IMR-90 (cell line): ENCODE data around the gene METTL21C. TPM values are rescaled to one million over a fixed set of nuclear protein-coding genes. Genes with fewer than 3 reads are reported as not detected.

Experiments
- ATAC-seq: fragments of 200-7000 bp; cut with Tn5 transposase; 2 replicates; pipeline ENCODE4 v1.9.1; 2020; ENCODE audit warnings: low read depth, mild to moderate bottlenecking, moderate library complexity
- BruUV-seq: library from RNA; stranded (reverse); fragments of 400-500 nt; replicated peaks from 2 replicates; lab custom pipeline; 2021; lab: Mats Ljungman, UMichigan
- CTCF ChIA-PET: fragments of 300-600 bp; formaldehyde crosslinking; extraction: SDS; loops from one replicate; lab custom pipeline; 2021; ENCODE audit warnings: antibody characterized with exemption; lab: Yijun Ruan, JAX
- POLR2A ChIA-PET: fragments of 300-600 bp; sonication (Branson Sonifier 250); formaldehyde crosslinking; loops from one replicate; lab custom pipeline; 2022; ENCODE audit warnings: antibody characterized with exemption; ENCODE audit not compliant: unreplicated experiment; lab: Charles Lee
- DNase-seq: peaks from one replicate; pipeline ENCODE4 v3.0.0; 2013
- H2AFZ ChIP-seq: replicated peaks from 2 replicates; pipeline ENCODE3; 2013; ENCODE audit warnings: low read length, mild to moderate bottlenecking; ENCODE audit not compliant: poor library complexity
- H2AK5ac ChIP-seq: 2 replicates; pipeline ENCODE4 v1.6.1; 2013; ENCODE audit warnings: low read depth, low read length, inconsistent platforms
- H2AK9ac ChIP-seq: replicated peaks from 2 replicates; pipeline ENCODE3; 2013; ENCODE audit warnings: mild to moderate bottlenecking, low read depth, low read length, moderate library complexity; ENCODE audit not compliant: poor library complexity
- H2BK120ac ChIP-seq: 2 replicates; pipeline ENCODE4 v1.6.1; 2013; ENCODE audit warnings: low read depth, low read length, inconsistent platforms
- H2BK15ac ChIP-seq: 3 replicates; pipeline ENCODE4 v1.6.1; 2013; ENCODE audit warnings: low read depth, low read length, inconsistent platforms
- H2BK20ac ChIP-seq: 2 replicates; pipeline ENCODE4 v1.6.1; 2013; ENCODE audit warnings: low read depth, mild to moderate bottlenecking, inconsistent platforms, low read length, moderate library complexity
- H2BK5ac ChIP-seq: 2 replicates; pipeline ENCODE4 v1.6.1; 2013; ENCODE audit warnings: mild to moderate bottlenecking, low read depth, low read length, inconsistent platforms; ENCODE audit not compliant: poor library complexity, severe bottlenecking
- H3K14ac ChIP-seq: replicated peaks from 2 replicates; pipeline ENCODE4 v1.6.1; 2013; ENCODE audit warnings: low read depth, low read length, inconsistent platforms
- H3K18ac ChIP-seq: 2 replicates; pipeline ENCODE4 v1.6.1; 2013; ENCODE audit warnings: low read depth, low read length, control low read depth
- H3K23ac ChIP-seq: 2 replicates; pipeline ENCODE4 v1.6.1; 2013; ENCODE audit warnings: low read depth, low read length, inconsistent platforms
- H3K27ac ChIP-seq: 2 replicates; pipeline ENCODE4 v1.5.1; 2013; ENCODE audit warnings: mild to moderate bottlenecking, control low read depth, low read length; ENCODE audit not compliant: insufficient read depth
- H3K27me3 ChIP-seq: 2 replicates; pipeline ENCODE4 v1.6.1; 2013; ENCODE audit warnings: low read length; ENCODE audit not compliant: control insufficient read depth, insufficient read depth
- H3K36me3 ChIP-seq: 2 replicates; pipeline ENCODE4 v1.6.1; 2013; ENCODE audit warnings: low read length, mixed read lengths; ENCODE audit not compliant: control insufficient read depth, insufficient read depth
- H3K4ac ChIP-seq: 2 replicates; pipeline ENCODE4 v1.6.1; 2013; ENCODE audit warnings: low read depth, low read length, inconsistent platforms
- H3K4me1 ChIP-seq: 2 replicates; pipeline ENCODE4 v1.6.1; 2013; ENCODE audit warnings: low read length, mixed read lengths; ENCODE audit not compliant: control insufficient read depth, insufficient read depth
- H3K4me2 ChIP-seq: 2 replicates; pipeline ENCODE4 v1.6.1; 2013; ENCODE audit warnings: low read depth, mild to moderate bottlenecking, control low read depth, low read length, moderate library complexity
- H3K4me3 ChIP-seq: 2 replicates; pipeline ENCODE4 v1.5.1; 2013; ENCODE audit warnings: low read depth, mild to moderate bottlenecking, control low read depth, low read length, moderate library complexity; ENCODE audit not compliant: insufficient read depth
- H3K56ac ChIP-seq: 2 replicates; pipeline ENCODE4 v1.6.1; 2013; ENCODE audit warnings: low read length, inconsistent platforms; ENCODE audit not compliant: insufficient read depth; ENCODE audit errors: extremely low read depth
- H3K79me1 ChIP-seq, 2 experiments: 2 replicates each; pipeline ENCODE4 v1.6.1; 2013; ENCODE audit warnings: low read length in 2 of 2, inconsistent platforms in 1 of 2, low read depth in 1 of 2
- H3K9ac ChIP-seq: 2 replicates; pipeline ENCODE4 v1.6.1; 2013; ENCODE audit warnings: low read depth, low read length, control low read depth
- H3K9me1 ChIP-seq: 2 replicates; pipeline ENCODE4 v1.6.1; 2013; ENCODE audit warnings: low read length, inconsistent platforms; ENCODE audit not compliant: insufficient read depth
- H3K9me3 ChIP-seq: 2 replicates; pipeline ENCODE4 v1.6.1; 2013; ENCODE audit warnings: low read length; ENCODE audit not compliant: control insufficient read depth, insufficient read depth
- H4K20me1 ChIP-seq: 2 replicates; pipeline ENCODE4 v1.6.1; 2013; ENCODE audit warnings: low read length, inconsistent platforms; ENCODE audit not compliant: insufficient read depth
- H4K5ac ChIP-seq: 2 replicates; pipeline ENCODE4 v1.6.1; 2013; ENCODE audit warnings: mild to moderate bottlenecking, low read depth, low read length, control low read depth
- H4K8ac ChIP-seq, 2 experiments: 2 replicates each; pipeline ENCODE4 v1.6.1; 2013; ENCODE audit warnings: low read depth in 2 of 2, low read length in 2 of 2, control low read depth in 1 of 2, inconsistent platforms in 1 of 2
- H4K91ac ChIP-seq: 2 replicates; pipeline ENCODE4 v1.6.1; 2013; ENCODE audit warnings: low read depth, low read length, inconsistent platforms; ENCODE audit not compliant: insufficient read depth
- BHLHE40 ChIP-seq: fragments of 150-350 bp; IDR thresholded peaks from 2 replicates; pipeline ENCODE4 v1.6.1; 2016; ENCODE audit warnings: mild to moderate bottlenecking, low read depth, low read length
- CEBPB ChIP-seq: IDR thresholded peaks from 2 replicates; pipeline ENCODE4 v1.6.1; 2012; ENCODE audit warnings: low read depth, low read length, improper control_type of control experiment
- CHD1 ChIP-seq: IDR thresholded peaks from 2 replicates; pipeline ENCODE4 v1.6.1; 2012; ENCODE audit warnings: low read depth, low read length, improper control_type of control experiment
- FOS ChIP-seq: fragments of 150-350 bp; IDR thresholded peaks from 2 replicates; pipeline ENCODE4 v1.6.1; 2016; ENCODE audit warnings: low read depth, low read length
- MAFK ChIP-seq: IDR thresholded peaks from 2 replicates; pipeline ENCODE4 v1.6.1; 2012; ENCODE audit warnings: low read depth, low read length, improper control_type of control experiment
- MAZ ChIP-seq: IDR thresholded peaks from 2 replicates; pipeline ENCODE4 v1.6.1; 2012; ENCODE audit warnings: low read depth, mild to moderate bottlenecking, low read length, improper control_type of control experiment, moderate library complexity, borderline replicate concordance
- MXI1 ChIP-seq: IDR thresholded peaks from 2 replicates; pipeline ENCODE4 v1.6.1; 2012; ENCODE audit warnings: low read depth, mild to moderate bottlenecking, low read length, moderate library complexity, borderline replicate concordance
- NFE2L2 ChIP-seq: fragments of 150-350 bp; IDR thresholded peaks from 2 replicates; pipeline ENCODE4 v1.6.1; 2016; ENCODE audit warnings: low read depth, mild to moderate bottlenecking, low read length
- POLR2A ChIP-seq: IDR thresholded peaks from 2 replicates; pipeline ENCODE4 v1.6.1; 2012; ENCODE audit warnings: mild to moderate bottlenecking, low read depth, low read length
- RAD21 ChIP-seq: IDR thresholded peaks from 2 replicates; pipeline ENCODE4 v1.6.1; 2012; ENCODE audit warnings: low read length, improper control_type of control experiment
- RCOR1 ChIP-seq: IDR thresholded peaks from 2 replicates; pipeline ENCODE4 v1.6.1; 2012; ENCODE audit warnings: mild to moderate bottlenecking, low read length, improper control_type of control experiment; ENCODE audit not compliant: insufficient replicate concordance
- RFX5 ChIP-seq: IDR thresholded peaks from 2 replicates; pipeline ENCODE4 v1.8.0; 2012; ENCODE audit warnings: low read depth, mild to moderate bottlenecking, low read length, moderate library complexity
- SMC3 ChIP-seq: fragments of 150-350 bp; IDR thresholded peaks from 2 replicates; pipeline ENCODE4 v1.6.1; 2016; ENCODE audit warnings: low read depth, mild to moderate bottlenecking, antibody characterized with exemption, low read length, moderate library complexity
- WGBS, 2 experiments: methylation state at CpG; one replicate each; pipeline versions ENCODE4 v1.1.5 to v1.1.7; 2013; ENCODE audit warnings: missing lambda C conversion rate in 2 of 2; ENCODE audit not compliant: insufficient read length in 1 of 2; ENCODE audit errors: extremely low coverage in 2 of 2; 5-methylcytosine and 5-hydroxymethylcytosine counted together
- dilution Hi-C: fragments of 300-500 bp; cut with HindIII; formaldehyde crosslinking; loops from one replicate; pipeline ENCODE4 v1.14.3; 2018; ENCODE audit warnings: low sequenced_read_pairs; ENCODE audit not compliant: unreplicated experiment
- in situ Hi-C: fragments of 300-500 bp; cut with MboI; formaldehyde crosslinking; loops from 3 replicates; pipeline ENCODE4 v1.14.3; 2019; ENCODE audit warnings: low sequenced_read_pairs, inconsistent platforms, mixed read lengths
- intact Hi-C: fragments of 100-400 bp; cut with micrococcal nuclease; formaldehyde crosslinking; loops from 2 replicates; pipeline ENCODE4 v1.10.0; 2022
- polyA plus RNA-seq, 3 experiments: library from polyadenylated mRNA; depleted of rRNA; stranded (reverse); fragments of >200 nt; gene quantifications; 2 replicates each; pipeline ENCODE4 v1.2.3, GENCODE V29; 2012; ENCODE audit warnings: low replicate concordance in 1 of 3
- total RNA-seq: library from RNA; depleted of rRNA; stranded (reverse); fragments of >200 nt; gene quantifications from 2 replicates; pipeline ENCODE4 v1.2.3, GENCODE V29; 2012
- TF ChIP-seq, protein P1 (sequence below): conservative IDR thresholded peaks from 2 replicates; pipeline ENCODE4 v1.5.1; 2012; ENCODE audit warnings: mild to moderate bottlenecking, low read depth, low read length, improper control_type of control experiment
- TF ChIP-seq, protein P2 (sequence below): fragments of 150-350 bp; IDR thresholded peaks from 2 replicates; pipeline ENCODE4 v1.6.1; 2016; ENCODE audit warnings: low read depth, mild to moderate bottlenecking, low read length, moderate library complexity, borderline replicate concordance
- TF ChIP-seq, protein P3 (sequence below): fragments of 150-350 bp; IDR thresholded peaks from 2 replicates; pipeline ENCODE4 v1.6.1; 2017; ENCODE audit warnings: mild to moderate bottlenecking, antibody characterized with exemption, low read length, low read depth

Gene METTL21C
- total and polyA plus RNA-seq, 2 of the 4 experiments (the other 2 are of a cell fraction): not detected

DNA sequence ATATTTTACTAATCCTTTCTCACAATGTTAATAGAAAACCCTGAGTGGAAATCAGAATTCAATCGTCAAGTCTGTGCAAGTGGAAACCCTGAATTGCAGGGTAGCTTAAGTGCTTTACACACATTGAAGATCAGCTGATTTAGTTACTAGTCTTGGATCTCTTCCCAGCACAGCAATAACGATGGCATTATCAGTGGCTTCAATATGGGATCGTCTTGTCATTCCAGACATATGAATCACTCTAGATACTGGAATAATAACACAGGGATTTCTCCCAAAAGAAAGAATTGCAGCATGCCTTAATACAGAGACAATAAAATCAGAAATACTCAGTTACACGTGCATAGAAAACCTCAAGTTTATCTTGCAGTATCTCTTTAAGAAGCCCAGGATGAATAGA, 12.6 kb upstream of the METTL21C start:
- no peak overlapping the region for H3K23ac ChIP-seq
- no peaks in the 10 kb centered on the region for H3K79me1 ChIP-seq
- no peak overlapping the region for H3K56ac ChIP-seq
- no peaks in the 10 kb centered on the region for H4K20me1 ChIP-seq
- H2BK5ac ChIP-seq: no peak overlapping the region
- CTCF ChIA-PET: no interaction called here
- no peak overlapping the region for H2BK20ac ChIP-seq
- H2AK9ac ChIP-seq: no peak overlapping the region
- 0 out of 2 replicates have a peak, but pooled peaks cover 3% of the 10 kb centered on the region for H3K9me3 ChIP-seq
- BruUV-seq: no TSS peak
- H3K4me3 ChIP-seq: no peak overlapping the region
- no peak overlapping the region for H2AFZ ChIP-seq
- DNase-seq (peak; percentile 94), ATAC-seq (peak; percentile 70)
- no peak overlapping the region for H3K27ac ChIP-seq
- H3K4ac ChIP-seq: no peak overlapping the region
- H4K8ac ChIP-seq: no peak overlapping the region
- intact Hi-C loops (loop anchor here (5.0 kb wide), 1 partner anchor 65 kb away; the partner anchor contains the start of gene TEX30), in situ Hi-C loops (no loop called here), dilution Hi-C loops (no loop called here)
- peak overlapping the region; percentile 83; the same call in 1 of the 2 replicates for H3K4me2 ChIP-seq
- no peaks in the 10 kb centered on the region for H3K36me3 ChIP-seq
- WGBS, 2 experiments: 7% methylated on average over 3 of the region's 4 CpGs; no CpG with 5 or more reads in 1 of the 2 experiments
- TF ChIP-seq POLR2A (no peak), RAD21 (no peak), SMC3 (no peak), BHLHE40 (peak; percentile 78; the same call in 1 of the 2 replicates), NFE2L2 (no peak), RCOR1 (no peak), MAZ (no peak), MXI1 (no peak), RFX5 (no peak), FOS (0 out of 2 replicates have a peak, but pooled peaks have one; percentile 41), CEBPB (peak; percentile 33; the same call in 1 of the 2 replicates), CHD1 (no peak), MAFK (no peak)
- TF ChIP-seq, protein P1, sequence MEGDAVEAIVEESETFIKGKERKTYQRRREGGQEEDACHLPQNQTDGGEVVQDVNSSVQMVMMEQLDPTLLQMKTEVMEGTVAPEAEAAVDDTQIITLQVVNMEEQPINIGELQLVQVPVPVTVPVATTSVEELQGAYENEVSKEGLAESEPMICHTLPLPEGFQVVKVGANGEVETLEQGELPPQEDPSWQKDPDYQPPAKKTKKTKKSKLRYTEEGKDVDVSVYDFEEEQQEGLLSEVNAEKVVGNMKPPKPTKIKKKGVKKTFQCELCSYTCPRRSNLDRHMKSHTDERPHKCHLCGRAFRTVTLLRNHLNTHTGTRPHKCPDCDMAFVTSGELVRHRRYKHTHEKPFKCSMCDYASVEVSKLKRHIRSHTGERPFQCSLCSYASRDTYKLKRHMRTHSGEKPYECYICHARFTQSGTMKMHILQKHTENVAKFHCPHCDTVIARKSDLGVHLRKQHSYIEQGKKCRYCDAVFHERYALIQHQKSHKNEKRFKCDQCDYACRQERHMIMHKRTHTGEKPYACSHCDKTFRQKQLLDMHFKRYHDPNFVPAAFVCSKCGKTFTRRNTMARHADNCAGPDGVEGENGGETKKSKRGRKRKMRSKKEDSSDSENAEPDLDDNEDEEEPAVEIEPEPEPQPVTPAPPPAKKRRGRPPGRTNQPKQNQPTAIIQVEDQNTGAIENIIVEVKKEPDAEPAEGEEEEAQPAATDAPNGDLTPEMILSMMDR: no peak
- TF ChIP-seq, protein P2, sequence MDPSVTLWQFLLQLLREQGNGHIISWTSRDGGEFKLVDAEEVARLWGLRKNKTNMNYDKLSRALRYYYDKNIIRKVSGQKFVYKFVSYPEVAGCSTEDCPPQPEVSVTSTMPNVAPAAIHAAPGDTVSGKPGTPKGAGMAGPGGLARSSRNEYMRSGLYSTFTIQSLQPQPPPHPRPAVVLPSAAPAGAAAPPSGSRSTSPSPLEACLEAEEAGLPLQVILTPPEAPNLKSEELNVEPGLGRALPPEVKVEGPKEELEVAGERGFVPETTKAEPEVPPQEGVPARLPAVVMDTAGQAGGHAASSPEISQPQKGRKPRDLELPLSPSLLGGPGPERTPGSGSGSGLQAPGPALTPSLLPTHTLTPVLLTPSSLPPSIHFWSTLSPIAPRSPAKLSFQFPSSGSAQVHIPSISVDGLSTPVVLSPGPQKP: no peak
- TF ChIP-seq, protein P3, sequence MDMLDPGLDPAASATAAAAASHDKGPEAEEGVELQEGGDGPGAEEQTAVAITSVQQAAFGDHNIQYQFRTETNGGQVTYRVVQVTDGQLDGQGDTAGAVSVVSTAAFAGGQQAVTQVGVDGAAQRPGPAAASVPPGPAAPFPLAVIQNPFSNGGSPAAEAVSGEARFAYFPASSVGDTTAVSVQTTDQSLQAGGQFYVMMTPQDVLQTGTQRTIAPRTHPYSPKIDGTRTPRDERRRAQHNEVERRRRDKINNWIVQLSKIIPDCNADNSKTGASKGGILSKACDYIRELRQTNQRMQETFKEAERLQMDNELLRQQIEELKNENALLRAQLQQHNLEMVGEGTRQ: no peak
- no peak overlapping the region for H3K14ac ChIP-seq
- no peak overlapping the region for H2BK120ac ChIP-seq
- no peak overlapping the region for H3K9ac ChIP-seq
- peaks cover 11% of the 10 kb centered on the region for H3K27me3 ChIP-seq
- no peak overlapping the region for H4K5ac ChIP-seq
- POLR2A ChIA-PET: interaction anchor here (0.8 kb wide), 1 partner anchor 13 kb away, joined by 3 read pairs; no protein-coding TSS in a partner anchor
- H3K4me1 ChIP-seq: peaks cover 2% of the 10 kb centered on the region; the same call in 1 of the 2 replicates
- no peak overlapping the region for H2AK5ac ChIP-seq
- H2BK15ac ChIP-seq: no peak overlapping the region
- H3K18ac ChIP-seq: no peak overlapping the region
- no peak overlapping the region for H4K91ac ChIP-seq
- H3K9me1 ChIP-seq: no peaks in the 10 kb centered on the region
